Breast epithelium (tissue), 3 donors: ENCODE measurements around the gene AGPAT3.

Experiments used
- POLR2A ChIP-seq: fragments of 450-650 bp; IDR thresholded peaks from one replicate; pipeline ENCODE4 v1.6.1; 2016; ENCODE audit warnings: antibody characterized with exemption, mild to moderate bottlenecking, moderate library complexity
- TF ChIP-seq, protein P1 (sequence below), 3 donors: fragments of 450-650 bp; IDR thresholded peaks; one replicate each; pipeline ENCODE4 v1.5.1; 2016 to 2017; ENCODE audit warnings: antibody characterized with exemption in 3 of 3, mild to moderate bottlenecking in 3 of 3, moderate library complexity in 3 of 3

DNA sequence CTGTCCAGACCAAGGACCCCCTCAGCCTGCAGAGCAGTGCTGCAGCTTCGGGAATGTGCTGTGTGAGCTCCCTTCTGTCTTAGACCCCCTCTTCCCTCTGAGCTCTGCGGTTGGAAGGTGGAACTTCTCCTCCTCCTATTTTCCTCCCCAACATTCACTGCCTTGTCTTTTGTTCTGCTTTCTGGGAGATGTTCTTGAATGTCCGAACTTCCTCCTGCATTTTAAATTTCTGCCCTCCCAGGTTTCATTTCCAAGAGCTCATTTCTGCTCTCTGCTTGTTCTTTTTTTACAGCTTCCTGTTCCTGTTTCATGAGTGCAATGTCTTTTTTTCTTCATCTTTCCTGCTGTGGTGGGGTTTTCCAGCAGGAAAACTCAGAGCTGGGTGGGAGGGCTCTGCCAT is 46.3 kb upstream of the AGPAT3 start:
- no peak for TF ChIP-seq POLR2A
- TF ChIP-seq, protein P1, sequence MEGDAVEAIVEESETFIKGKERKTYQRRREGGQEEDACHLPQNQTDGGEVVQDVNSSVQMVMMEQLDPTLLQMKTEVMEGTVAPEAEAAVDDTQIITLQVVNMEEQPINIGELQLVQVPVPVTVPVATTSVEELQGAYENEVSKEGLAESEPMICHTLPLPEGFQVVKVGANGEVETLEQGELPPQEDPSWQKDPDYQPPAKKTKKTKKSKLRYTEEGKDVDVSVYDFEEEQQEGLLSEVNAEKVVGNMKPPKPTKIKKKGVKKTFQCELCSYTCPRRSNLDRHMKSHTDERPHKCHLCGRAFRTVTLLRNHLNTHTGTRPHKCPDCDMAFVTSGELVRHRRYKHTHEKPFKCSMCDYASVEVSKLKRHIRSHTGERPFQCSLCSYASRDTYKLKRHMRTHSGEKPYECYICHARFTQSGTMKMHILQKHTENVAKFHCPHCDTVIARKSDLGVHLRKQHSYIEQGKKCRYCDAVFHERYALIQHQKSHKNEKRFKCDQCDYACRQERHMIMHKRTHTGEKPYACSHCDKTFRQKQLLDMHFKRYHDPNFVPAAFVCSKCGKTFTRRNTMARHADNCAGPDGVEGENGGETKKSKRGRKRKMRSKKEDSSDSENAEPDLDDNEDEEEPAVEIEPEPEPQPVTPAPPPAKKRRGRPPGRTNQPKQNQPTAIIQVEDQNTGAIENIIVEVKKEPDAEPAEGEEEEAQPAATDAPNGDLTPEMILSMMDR (IDR thresholded peaks at IDR 0.05) = no peak
